HG03378 (cell line): ENCODE measurements around the gene LINC00632.

ENCODE experiments used
- ATAC-seq: cut with Tn5 transposase; IDR thresholded peaks from one replicate; pipeline ENCODE4 v1.9.1; 2021; ENCODE audit warnings: mild to moderate bottlenecking, moderate library complexity; ENCODE audit not compliant: unreplicated experiment

Gene LINC00632

DNA sequence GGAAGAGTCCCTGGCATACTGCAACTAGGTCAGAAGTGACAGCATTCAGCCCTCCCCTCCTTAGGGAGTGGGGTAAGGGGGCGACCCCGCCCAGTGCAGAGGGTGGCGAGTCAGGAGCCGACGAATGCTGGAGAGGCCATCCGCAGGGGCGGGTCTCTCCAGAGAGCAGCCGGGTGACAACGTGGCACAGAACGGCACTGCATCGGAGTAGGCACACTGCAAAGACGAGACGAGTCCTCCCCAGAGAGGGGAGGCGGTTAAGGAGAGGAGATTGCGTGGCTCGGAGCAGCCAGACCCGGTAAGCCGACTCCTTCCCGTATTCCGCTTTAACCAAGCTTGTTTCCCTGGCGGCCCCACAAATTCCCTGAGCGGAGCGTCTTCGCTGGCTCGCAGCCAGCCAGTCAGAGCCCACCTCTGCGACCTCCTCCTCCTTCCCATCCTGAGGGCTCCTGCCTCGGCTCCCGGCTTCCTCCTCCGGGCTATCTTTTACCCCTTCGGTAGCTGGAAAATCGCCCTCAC lies 54.9 kb downstream of the LINC00632 start:
- no peak for ATAC-seq

DNA sequence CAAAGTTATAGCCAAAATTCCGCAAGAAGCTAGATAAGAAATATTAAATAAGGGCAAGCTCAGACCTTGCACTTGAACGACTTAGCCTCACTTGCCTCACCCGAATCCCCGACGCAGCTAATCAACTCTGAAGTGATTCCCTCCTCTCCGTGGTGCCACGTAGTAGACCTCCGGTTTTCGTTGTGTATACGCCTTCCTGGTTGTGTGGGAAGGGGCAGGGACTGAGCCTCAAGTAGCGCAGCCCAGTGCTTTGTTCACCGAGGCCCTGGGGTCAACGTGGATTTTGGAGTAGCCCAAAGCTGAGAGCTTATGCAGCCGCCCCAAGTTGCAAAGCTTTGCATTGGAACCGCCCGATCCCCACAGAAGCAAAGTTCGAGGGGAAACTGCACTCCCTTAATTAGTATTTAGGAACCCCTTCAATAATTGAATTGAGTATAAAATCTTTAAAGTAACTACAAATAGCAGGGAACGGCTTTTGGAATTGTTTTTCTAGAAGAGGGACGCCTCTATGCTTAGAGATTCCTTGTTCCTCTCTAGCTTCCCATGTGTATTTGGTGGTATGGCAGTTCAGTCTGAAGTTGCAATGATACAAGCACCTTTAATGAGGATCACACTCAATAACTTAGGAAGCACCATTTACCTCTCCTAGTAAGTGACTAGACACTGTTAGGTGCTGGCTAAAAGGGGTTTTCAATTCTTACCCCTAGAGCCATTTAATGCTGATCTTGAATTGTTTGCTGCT lies 55.7 kb downstream of the LINC00632 start:
- no peak for ATAC-seq

DNA sequence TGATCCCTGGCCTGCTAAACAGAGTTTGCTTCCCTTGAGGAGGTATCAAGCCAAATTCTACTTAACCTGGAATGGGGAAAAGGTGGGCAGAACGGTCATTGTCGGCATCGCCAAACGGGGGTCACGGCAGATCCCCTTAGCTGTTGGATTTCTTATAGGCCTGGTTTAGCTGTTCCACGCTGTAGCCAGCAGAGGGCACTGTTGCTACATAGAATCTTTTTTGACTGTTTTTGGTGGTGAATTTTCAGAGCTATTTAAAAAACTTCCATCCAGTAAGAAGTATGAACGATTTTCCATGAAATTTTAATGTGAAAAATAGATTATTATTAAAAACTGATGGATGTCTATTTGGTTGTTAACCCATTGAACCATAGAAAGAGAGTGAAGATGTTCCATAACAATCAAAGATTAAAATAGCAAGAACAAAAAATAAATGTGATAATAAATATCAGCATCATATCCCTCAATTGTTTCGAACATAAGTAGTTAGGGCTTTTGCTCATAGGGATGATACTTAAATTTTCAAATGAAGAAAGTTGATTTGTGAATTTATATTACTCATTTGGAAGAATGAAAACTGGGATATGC lies 56.6 kb downstream of the LINC00632 start:
- no peak for ATAC-seq

DNA sequence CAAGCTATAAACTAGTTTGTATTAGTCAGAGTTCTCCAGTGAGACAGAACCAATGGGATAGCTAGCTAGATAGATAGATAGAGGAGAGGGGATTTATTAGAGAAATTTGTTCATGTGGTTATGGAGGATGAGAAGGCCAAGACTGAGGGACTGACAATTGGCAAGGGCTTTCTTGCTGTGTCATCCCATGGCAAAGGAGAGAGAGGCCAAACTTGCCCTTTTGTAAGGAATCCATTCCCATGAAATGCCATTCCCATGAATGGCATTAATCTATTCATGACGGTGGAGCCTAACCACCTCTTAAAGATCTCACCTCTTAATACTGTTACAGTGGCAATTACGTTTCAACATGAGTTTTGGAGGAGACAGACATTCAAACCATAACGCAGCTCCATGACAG lies 58.1 kb downstream of the LINC00632 start:
- ATAC-seq, result no peak

DNA sequence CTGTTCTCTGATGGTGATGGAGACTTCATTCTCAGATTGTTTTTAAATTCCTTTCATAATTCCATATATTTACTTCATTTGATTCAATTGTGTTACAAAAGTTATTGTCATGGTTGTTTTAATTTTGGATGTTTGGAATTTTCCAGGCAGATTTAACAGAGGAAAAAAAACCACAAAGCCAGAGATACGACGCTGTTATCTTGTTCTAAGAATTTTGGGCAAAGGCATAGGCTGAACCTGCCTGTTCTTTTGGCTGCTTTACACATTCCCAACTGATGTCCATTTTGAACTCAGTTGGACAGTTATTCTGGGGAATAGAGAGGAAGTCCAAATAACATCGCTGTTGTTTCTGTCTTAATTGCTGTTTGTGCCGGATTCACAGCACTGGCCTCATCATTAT lies 65.7 kb downstream of the LINC00632 start:
- no peak for ATAC-seq

DNA sequence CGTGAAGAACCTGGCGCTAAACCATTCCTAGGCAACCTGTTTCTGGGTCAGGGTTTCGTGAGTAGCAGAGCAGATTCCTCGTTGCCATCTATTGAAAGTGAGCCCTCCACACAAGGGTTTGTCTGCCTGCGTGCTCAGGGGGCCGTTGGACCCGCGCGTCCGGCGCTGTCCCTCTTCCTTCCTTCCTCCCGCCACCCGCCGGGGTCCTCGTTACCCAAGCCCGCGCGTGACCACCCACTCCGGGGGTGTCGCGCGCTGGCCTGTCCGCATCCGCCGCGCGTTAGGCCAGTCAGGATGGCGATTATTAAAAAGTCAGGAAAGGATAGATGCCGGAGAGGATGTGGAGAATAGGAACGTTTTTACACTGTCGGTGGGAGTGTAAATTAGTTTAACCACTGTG lies 66.8 kb downstream of the LINC00632 start:
- no peak for ATAC-seq

DNA sequence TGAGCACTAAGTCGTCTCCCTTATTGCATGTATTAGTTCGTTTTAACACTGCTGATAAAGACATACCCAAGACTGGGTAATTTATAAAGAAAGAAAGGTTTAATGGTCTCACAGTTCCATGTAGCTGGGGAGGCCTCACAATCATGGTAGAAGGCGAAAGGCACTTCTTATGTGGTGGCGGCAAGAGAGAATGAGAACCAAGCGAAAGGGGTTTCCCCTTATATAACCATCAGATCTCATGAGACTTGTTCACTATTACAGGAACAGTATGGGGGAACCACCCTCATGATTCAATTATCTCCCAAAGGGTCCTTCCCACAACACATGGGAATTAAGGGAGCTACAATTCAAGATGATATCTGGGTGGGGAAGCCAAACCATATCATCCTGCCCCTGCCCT lies 85.1 kb downstream of the LINC00632 start:
- ATAC-seq, result no peak

DNA sequence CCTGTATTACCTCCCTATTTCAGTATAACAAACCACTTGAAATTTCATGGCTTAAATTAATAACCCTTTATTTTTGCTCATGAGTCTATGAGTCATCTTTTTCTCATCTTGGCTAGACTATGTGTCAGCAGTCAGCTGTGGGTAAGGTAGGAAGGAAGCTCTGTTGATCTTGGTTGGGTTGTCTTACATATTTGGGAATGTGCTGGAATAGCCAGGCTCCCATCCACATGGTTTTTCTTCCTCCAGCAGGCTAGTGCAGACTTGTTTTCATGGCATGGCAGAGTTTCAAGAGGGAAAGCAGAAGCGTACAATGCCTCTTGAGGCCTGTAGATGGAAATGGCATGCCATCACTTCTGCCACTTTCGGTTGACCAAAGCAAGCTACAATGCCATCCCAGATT lies 89.7 kb downstream of the LINC00632 start:
- ATAC-seq, result no peak

DNA sequence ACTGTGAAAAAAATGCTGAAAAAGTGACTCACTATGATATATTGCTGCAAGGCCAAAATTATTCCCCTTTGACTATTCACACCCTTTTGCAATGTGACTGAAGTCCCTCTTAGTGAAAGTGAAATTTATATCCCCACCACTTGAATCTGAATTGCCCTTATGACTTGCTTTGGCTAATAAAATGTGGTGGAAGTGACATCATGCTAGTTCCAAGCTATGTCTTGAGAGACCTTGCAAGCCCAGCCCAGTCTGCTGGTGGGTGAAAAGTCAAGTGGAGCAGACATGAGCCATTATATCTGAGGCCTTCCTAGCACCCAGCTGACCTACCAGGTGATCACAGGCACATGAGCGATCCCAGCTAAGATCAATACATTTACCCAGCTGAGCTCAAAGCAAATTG lies 94.7 kb downstream of the LINC00632 start:
- ATAC-seq, result no peak

DNA sequence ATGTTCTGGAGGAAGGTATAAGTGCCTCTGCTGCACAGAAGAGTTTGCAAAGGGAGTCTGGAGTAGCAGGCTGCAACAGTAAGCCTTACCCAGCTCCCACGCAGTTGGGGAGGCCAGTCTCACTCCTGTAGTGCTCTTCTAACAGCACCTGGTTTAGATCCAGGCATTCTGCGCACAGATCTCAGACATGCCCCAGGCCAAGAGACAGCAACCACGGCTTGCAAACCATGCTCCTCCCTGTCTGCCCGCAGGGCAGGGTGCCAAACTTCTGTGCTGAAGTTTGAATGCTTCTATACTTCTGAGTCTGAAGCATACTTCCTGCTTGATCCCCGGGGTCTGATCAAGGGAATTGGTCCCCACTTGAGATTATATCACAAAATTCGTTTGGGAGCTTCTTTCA lies 106.3 kb downstream of the LINC00632 start:
- no peak for ATAC-seq

DNA sequence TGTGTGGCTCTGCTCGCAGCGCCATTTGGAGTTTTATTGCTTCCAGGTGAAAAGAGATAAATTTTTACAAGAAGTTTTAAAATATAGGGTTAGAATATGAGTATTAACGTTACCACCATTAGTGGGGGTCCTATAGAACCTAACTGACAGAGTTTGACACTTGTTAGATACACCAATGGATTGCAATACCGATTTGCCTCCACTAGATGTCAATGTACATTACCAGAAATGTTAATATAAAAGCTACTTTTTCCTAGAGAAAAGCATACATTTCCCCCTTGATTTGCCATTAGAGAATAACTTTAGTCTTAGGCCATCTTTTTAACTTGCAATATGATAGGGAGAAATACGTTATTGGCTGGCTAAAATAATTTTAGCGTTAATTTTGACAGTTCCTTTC lies 108.4 kb downstream of the LINC00632 start:
- peak; percentile 47 for ATAC-seq

DNA sequence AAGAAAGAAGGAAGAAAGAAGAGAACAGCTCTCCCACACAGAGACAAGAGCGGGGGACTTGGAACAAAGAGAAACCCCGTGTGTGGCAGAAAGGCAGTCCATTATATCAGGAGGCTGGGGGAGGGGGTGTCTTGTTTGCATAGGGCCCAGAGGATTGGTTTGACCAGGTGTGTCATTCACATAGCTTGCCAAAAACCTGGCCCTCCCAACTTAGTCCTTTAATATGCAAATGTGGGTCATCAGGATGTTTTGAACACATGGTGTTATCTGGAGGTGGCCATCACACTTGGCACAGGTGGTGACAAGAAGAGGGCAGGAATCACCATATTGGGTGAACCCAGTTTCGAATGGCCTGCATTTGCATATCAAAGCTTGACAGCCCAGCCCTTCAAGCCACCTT lies 111.7 kb downstream of the LINC00632 start:
- ATAC-seq, result no peak

DNA sequence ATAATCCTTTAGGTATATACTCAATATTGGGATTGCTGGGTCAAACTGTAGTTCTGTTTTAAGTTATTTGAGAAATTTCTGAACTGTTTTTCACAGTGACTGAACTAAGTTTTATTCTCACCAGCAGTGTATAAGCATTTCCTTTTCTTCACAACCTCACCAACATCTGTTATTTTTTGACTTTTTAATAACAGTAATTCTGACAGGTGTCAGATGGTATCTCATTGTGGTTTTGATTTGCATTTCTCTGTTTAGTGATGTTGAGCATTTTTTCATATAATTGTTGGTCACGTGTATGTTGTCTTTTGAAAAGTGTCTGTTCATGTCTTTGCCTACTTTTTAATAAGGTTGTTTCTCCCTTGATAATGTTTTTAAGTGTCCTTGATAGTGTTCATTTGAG lies 112.6 kb downstream of the LINC00632 start:
- ATAC-seq, result no peak

DNA sequence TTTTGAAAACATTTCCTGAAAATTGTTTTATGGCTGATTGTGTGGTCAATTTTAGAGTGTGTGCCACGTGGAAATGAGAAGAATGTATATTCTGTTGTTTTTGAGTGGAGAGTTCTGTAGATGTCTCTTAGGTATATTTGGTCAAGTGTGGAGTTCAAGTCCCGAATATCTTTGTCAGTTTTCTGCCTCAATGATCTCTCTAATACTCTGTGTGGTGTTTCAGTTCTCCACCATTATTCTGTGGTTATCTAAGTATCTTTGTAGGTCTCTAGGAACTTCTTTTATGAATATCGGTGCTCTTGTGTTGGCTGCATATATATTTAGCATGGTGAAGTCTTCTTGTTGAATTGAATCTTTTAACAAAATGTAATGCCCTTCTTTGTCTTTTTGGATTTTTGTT lies 113.3 kb downstream of the LINC00632 start:
- ATAC-seq, result no peak

DNA sequence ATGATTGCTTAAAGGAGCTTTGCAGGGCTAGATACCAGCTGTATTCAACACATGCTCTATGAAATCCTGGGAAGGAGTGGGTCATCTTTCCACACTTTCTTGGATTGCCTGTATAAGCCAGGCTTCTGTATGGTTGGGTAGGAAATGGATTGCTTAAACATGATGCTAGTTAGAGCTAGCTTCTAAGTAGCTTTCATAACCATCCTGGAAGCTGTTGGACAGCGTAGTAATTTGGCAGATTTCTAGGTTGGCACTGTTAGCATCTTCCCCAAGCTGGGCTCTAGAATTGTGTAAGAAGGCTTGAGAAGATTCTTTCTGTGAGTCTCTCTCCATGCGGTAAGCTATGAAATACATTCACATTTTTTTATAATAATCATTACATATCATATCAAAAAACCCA lies 127.3 kb downstream of the LINC00632 start:
- ATAC-seq, result no peak
